ENCODE data around the gene ZNF37A. TPM values are rescaled to one million over a fixed set of nuclear protein-coding genes. Genes with fewer than 3 reads are reported as not detected.

Gene ZNF37A
- total and polyA plus RNA-seq, 2 experiments from 2014 or later = 9.8 to 15.2 TPM

DNA sequence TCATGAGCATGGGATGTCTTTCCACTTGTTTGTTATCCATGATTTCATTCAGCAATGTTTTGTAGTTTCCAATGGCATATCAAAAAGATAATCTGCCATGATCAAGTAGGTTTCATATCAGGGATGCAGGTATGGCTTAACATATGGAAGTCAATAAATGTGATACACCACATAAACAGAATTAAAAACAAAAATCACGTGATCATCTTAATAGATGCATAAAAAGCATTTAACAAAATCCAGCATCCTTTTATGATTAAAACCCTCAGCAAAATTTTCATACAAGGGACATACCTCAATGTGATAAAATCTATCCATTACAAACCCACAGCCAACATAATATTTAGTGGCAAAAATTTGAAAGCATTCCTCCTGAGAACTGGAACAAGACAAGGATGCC lies 90.3 kb downstream of the ZNF37A start:
- Histone ChIP-seq H3K27ac (no peak overlapping the region), H3K4me3 (no peak overlapping the region), H3K27me3 (no peaks in the 10 kb centered on the region), H3K36me3 (no peaks in the 10 kb centered on the region), H3K4me1 (ENCODE audit: low read depth) (no peaks in the 10 kb centered on the region), H3K9me3 (ENCODE audit: low read depth) (no peaks in the 10 kb centered on the region)
- no peak for DNase-seq (ENCODE audit: low read depth in 1 of 2, low spot score in 1 of 2)
- TF ChIP-seq CTCF (IDR thresholded peaks at IDR 0.05; ENCODE audit: low read depth, low read length) = no peak

Other genes with a start within 250 kb of the ZNF37A start
- 8.6 and 9.9 TPM in 2 replicates for gene ZNF248, start 236.7 kb upstream of the ZNF37A start, total RNA-seq
- 11.1 and 12.0 TPM in 2 replicates for gene ZNF248, start 236.7 kb upstream of the ZNF37A start, polyA plus RNA-seq
- 1.4 and 2.4 TPM in 2 replicates for gene ZNF25, start 117.7 kb upstream of the ZNF37A start, total RNA-seq
- 1.1 and 2.8 TPM in 2 replicates for gene ZNF25, start 117.7 kb upstream of the ZNF37A start, polyA plus RNA-seq
- 20.4 and 23.8 TPM in 2 replicates for gene ZNF33A, start 83.7 kb upstream of the ZNF37A start, total RNA-seq
- 21.2 and 24.9 TPM in 2 replicates for gene ZNF33A, start 83.7 kb upstream of the ZNF37A start, polyA plus RNA-seq

Data from cardiac muscle cell (in vitro differentiated cells and primary cell).